ENCODE results near the gene AUTS2.

- TF ChIP-seq YY1 (IDR thresholded peaks at IDR 0.05; ENCODE audit: insufficient read depth, insufficient read length) = no peak
- no peak for TF ChIP-seq SUZ12 (IDR thresholded peaks at IDR 0.05; ENCODE audit: extremely low read depth, insufficient read depth, insufficient read length)
- TF ChIP-seq ZNF274 (IDR thresholded peaks at IDR 0.05; ENCODE audit: low read depth, low read length) = no peak
These were observed 468.6 kb downstream of the AUTS2 start for GRCh38 chr7:70066844-70067243.
